ENCODE data around the gene NREP.

DNA sequence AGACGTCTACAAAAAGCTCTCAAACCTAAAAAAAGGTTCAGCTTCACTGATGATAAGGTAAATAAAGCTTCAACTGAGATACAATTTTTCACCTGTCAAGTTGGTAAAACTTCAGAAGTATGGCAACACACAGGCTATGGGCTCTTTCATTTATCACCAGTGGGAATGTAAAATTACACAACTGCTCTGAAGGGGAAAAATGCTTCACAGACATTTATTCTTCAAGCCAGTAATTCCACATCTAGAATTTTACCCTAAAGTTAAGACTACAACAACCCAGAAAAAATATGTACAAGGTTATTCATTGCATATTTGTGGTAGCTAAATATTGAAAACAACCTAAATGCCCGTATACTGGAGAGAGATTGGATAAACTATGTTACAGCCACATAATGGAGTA is 48.1 kb upstream of the NREP start:
- TF ChIP-seq, protein P1, sequence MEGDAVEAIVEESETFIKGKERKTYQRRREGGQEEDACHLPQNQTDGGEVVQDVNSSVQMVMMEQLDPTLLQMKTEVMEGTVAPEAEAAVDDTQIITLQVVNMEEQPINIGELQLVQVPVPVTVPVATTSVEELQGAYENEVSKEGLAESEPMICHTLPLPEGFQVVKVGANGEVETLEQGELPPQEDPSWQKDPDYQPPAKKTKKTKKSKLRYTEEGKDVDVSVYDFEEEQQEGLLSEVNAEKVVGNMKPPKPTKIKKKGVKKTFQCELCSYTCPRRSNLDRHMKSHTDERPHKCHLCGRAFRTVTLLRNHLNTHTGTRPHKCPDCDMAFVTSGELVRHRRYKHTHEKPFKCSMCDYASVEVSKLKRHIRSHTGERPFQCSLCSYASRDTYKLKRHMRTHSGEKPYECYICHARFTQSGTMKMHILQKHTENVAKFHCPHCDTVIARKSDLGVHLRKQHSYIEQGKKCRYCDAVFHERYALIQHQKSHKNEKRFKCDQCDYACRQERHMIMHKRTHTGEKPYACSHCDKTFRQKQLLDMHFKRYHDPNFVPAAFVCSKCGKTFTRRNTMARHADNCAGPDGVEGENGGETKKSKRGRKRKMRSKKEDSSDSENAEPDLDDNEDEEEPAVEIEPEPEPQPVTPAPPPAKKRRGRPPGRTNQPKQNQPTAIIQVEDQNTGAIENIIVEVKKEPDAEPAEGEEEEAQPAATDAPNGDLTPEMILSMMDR (IDR thresholded peaks at IDR 0.05) = no peak
- no peak for TF ChIP-seq IRF2 (CRISPR knock-in tag; IDR thresholded peaks at IDR 0.05; ENCODE audit: borderline replicate concordance, low read depth)
- TF ChIP-seq NFE2L1 (CRISPR knock-in tag; IDR thresholded peaks at IDR 0.05) = no peak
- no peak for TF ChIP-seq ELF4 (CRISPR knock-in tag; IDR thresholded peaks at IDR 0.05; ENCODE audit: low read depth)
- TF ChIP-seq, protein P2, sequence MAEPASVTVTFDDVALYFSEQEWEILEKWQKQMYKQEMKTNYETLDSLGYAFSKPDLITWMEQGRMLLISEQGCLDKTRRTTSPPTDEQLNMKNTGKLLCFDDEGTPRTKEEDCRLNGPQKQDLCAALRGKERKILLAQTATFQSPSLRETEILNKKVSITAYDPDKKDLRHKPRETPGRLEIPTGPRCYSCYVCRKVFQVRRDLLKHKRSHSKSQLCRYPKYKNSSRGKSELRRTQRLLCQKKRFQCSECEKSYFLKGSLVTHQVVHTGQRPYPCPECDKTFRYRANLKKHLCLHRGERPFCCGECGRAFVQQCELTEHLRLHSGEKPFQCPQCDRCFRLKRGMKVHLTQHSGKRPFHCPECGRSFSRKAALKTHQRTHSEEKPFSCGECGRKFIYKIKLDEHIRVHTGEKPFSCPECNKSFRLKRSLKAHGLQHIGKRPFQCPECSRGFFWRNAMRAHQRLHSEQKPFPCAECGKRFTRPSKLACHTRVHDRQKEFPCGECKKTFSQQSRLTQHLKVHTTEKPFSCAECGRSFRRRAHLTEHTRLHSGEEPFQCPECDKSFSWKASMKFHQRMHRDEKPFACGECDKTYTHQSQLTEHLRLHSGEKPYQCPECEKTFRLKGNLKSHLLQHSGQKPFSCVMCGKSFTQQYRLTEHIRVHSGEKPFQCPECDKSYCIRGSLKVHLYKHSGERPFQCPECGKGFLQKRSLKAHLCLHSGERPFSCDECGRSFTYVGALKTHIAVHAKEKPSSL (CRISPR knock-in tag; conservative IDR thresholded peaks at IDR 0.05) = no peak
- no peak for TF ChIP-seq CREB1 (CRISPR knock-in tag; IDR thresholded peaks at IDR 0.05)
- TF ChIP-seq SP1 (CRISPR knock-in tag; conservative IDR thresholded peaks at IDR 0.05) = no peak
- TF ChIP-seq ETV6 (CRISPR knock-in tag; IDR thresholded peaks at IDR 0.05) = no peak
- TF ChIP-seq, protein P3, sequence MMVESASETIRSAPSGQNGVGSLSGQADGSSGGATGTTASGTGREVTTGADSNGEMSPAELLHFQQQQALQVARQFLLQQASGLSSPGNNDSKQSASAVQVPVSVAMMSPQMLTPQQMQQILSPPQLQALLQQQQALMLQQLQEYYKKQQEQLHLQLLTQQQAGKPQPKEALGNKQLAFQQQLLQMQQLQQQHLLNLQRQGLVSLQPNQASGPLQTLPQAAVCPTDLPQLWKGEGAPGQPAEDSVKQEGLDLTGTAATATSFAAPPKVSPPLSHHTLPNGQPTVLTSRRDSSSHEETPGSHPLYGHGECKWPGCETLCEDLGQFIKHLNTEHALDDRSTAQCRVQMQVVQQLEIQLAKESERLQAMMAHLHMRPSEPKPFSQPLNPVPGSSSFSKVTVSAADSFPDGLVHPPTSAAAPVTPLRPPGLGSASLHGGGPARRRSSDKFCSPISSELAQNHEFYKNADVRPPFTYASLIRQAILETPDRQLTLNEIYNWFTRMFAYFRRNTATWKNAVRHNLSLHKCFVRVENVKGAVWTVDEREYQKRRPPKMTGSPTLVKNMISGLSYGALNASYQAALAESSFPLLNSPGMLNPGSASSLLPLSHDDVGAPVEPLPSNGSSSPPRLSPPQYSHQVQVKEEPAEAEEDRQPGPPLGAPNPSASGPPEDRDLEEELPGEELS (CRISPR knock-in tag; IDR thresholded peaks at IDR 0.05) = no peak
- TF ChIP-seq, protein P4, sequence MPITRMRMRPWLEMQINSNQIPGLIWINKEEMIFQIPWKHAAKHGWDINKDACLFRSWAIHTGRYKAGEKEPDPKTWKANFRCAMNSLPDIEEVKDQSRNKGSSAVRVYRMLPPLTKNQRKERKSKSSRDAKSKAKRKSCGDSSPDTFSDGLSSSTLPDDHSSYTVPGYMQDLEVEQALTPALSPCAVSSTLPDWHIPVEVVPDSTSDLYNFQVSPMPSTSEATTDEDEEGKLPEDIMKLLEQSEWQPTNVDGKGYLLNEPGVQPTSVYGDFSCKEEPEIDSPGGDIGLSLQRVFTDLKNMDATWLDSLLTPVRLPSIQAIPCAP (CRISPR knock-in tag; IDR thresholded peaks at IDR 0.05) = no peak
- TF ChIP-seq MYBL2 (CRISPR knock-in tag; IDR thresholded peaks at IDR 0.05) = no peak
- TF ChIP-seq, protein P5, sequence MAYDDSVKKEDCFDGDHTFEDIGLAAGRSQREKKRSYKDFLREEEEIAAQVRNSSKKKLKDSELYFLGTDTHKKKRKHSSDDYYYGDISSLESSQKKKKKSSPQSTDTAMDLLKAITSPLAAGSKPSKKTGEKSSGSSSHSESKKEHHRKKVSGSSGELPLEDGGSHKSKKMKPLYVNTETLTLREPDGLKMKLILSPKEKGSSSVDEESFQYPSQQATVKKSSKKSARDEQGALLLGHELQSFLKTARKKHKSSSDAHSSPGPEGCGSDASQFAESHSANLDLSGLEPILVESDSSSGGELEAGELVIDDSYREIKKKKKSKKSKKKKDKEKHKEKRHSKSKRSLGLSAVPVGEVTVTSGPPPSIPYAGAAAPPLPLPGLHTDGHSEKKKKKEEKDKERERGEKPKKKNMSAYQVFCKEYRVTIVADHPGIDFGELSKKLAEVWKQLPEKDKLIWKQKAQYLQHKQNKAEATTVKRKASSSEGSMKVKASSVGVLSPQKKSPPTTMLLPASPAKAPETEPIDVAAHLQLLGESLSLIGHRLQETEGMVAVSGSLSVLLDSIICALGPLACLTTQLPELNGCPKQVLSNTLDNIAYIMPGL (CRISPR knock-in tag; IDR thresholded peaks at IDR 0.05) = no peak
- TF ChIP-seq, protein P6, sequence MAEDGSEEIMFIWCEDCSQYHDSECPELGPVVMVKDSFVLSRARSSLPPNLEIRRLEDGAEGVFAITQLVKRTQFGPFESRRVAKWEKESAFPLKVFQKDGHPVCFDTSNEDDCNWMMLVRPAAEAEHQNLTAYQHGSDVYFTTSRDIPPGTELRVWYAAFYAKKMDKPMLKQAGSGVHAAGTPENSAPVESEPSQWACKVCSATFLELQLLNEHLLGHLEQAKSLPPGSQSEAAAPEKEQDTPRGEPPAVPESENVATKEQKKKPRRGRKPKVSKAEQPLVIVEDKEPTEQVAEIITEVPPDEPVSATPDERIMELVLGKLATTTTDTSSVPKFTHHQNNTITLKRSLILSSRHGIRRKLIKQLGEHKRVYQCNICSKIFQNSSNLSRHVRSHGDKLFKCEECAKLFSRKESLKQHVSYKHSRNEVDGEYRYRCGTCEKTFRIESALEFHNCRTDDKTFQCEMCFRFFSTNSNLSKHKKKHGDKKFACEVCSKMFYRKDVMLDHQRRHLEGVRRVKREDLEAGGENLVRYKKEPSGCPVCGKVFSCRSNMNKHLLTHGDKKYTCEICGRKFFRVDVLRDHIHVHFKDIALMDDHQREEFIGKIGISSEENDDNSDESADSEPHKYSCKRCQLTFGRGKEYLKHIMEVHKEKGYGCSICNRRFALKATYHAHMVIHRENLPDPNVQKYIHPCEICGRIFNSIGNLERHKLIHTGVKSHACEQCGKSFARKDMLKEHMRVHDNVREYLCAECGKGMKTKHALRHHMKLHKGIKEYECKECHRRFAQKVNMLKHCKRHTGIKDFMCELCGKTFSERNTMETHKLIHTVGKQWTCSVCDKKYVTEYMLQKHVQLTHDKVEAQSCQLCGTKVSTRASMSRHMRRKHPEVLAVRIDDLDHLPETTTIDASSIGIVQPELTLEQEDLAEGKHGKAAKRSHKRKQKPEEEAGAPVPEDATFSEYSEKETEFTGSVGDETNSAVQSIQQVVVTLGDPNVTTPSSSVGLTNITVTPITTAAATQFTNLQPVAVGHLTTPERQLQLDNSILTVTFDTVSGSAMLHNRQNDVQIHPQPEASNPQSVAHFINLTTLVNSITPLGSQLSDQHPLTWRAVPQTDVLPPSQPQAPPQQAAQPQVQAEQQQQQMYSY (CRISPR knock-in tag; IDR thresholded peaks at IDR 0.05) = no peak

All from WTC11 (cell line).